ENCODE measurements around the gene ARHGEF26.

ARHGEF26 gene

GRCh38 chr3:154191520-154191919 lies 70.3 kb downstream of the ARHGEF26 start:
- DNase-seq = no peak
- intact Hi-C loops (cut with DNase I) = no loop called here

- intact Hi-C loops (cut with DNase I) = no loop called here
- no peak for DNase-seq
Observed at GRCh38 chr3:154192225-154192624, 71.0 kb downstream of the ARHGEF26 start.

- DNase-seq = no peak
- intact Hi-C loops (cut with DNase I) = no loop called here
Observed at GRCh38 chr3:154193000-154193615, 71.9 kb downstream of the ARHGEF26 start.

GRCh38 chr3:154194877-154195276 lies 73.7 kb downstream of the ARHGEF26 start:
- intact Hi-C loops (cut with DNase I) = no loop called here
- no peak for DNase-seq

DNA sequence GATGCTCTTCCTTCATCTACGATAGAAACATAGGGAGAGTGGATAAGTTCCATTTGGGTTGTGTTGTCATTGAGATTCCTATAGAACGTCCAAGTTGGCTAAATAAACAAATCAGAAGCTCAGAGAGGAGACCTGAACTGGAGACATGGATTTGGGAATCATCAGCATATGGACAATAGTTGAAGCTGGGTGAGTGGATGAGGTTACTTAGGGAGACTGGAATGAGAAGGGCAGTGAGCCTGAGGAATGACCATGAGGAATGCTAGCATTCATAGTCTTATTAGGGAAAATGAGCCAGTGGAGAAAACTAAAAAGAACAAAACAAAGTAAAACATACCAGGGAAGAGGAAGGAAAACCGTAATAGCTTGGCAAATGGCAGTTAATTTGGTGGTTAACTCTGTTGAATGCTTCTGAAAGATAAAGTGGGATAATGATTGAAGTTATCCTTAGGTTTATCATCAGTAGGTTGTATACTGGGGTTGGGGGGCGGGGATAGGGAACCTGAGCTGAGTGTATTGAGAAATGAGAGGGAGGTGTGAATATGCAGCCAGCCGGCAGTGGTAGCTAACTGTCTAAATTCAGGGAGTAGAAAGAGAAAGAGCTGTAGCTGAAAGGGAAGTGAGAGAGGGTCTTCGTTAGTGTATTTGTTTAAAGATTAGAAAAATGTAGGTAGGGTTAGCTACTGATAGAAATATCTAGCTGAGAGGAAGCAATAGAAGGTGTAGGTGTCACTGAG lies 74.6 kb downstream of the ARHGEF26 start:
- intact Hi-C loops (cut with DNase I) = no loop called here
- DNase-seq = no peak

DNA sequence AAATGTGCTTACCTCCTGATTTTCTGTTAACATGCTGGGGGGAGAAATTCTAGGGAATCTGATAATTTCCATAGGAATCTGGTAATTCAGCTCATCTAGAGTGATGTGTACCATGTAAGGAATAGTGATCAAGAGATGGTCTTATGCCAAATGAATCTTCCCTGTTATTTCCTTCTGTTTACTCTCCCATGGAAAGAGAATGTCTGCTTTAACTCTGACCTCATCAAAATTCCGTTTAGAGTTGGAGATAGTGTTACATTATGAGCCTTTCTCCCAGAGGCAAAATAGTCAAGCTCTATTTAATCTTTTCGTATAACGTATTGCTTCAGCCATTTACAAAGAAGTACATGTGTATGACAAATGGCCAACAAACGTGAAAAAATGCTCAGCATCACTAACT lies 76.6 kb downstream of the ARHGEF26 start:
- intact Hi-C loops (cut with DNase I) = no loop called here
- no peak for DNase-seq

DNA sequence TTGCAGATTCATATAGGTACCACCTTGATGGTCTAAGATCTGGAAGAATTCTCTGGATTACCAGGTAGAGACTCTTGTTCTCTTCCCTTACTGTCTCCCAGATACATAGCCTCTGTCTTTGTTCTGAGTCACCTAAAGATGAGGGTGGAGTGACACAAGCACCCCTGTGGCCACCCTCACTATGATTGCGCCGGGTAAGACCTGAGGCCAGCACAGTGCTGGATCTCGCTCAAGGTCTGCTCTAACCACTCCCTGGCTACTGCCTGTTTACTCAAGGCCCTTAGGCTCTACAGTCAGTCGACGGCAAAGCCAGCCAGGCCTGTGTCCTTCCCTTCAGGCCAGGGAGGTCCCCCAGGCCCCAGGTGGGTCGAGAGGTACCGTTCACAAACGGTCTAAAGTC lies 88.3 kb downstream of the ARHGEF26 start:
- no peak for DNase-seq
- intact Hi-C loops (cut with DNase I) = no loop called here

DNA sequence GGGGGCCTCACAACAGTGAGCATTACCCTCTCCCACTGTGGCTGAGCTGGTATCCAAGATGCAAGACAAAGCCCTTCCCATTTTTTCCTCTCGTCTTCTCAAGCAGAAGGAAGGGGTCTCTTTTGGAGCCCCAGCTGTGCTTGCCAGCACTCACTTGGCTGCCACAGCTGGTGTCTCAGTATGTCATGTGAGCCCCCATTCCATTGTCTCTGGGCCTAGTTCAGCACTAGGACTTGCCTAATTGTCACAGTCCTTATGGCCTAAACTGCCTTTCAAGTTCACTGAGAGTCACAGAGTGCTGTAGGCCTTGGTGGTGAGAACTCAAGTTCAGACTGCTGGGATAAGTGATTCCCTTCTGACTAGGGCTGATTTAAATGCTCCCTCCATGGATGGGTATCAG lies 89.8 kb downstream of the ARHGEF26 start:
- DNase-seq = no peak
- intact Hi-C loops (cut with DNase I) = no loop called here

GRCh38 chr3:154214306-154214705 lies 93.1 kb downstream of the ARHGEF26 start:
- intact Hi-C loops (cut with DNase I) = no loop called here
- DNase-seq = no peak

GRCh38 chr3:154217671-154218070 lies 96.5 kb downstream of the ARHGEF26 start:
- no peak for DNase-seq
- intact Hi-C loops (cut with DNase I) = no loop called here

DNA sequence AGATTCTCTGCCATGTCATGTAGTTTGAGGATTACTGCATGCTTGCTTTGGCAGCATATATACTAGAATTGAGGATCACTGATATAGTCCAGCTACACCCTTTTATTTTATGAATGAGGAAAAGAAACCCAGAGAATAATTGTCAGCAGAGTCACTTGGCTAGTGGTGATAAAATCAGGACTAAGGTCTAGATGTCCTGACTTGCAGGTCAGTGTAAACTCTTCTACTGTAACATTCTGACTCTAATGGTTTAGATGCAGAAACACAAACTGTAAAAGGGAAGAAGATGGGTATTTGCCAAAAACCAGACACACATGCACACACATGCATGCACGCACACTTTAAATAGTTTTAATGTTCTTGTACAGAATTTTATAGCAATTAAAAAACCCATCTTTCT lies 97.5 kb downstream of the ARHGEF26 start:
- intact Hi-C loops (cut with DNase I) = no loop called here
- no peak for DNase-seq

- DNase-seq = no peak
- intact Hi-C loops (cut with DNase I) = no loop called here
Observed at GRCh38 chr3:154220462-154220861, 99.3 kb downstream of the ARHGEF26 start.

- intact Hi-C loops (cut with DNase I) = no loop called here
- DNase-seq = no peak
Observed at GRCh38 chr3:154223519-154223918, 102.3 kb downstream of the ARHGEF26 start.

DNA sequence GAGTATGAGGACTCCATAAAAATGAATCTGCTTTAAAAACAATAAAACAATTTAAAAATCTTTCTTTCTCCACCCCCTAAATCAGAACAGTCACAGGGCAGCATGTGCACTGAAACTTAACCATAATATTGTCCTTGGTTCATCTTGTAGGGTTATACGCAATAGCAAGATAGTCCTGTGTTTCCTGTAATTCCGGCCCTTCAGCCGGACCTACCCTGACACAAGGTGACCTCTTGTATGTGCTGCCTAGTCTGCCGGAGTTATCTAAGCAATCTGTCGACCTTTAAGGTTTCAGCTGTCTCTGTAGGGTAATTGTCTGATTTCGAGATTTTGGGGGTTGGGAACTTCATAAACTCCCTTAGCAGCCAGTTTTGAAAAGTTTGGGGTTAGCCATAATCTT lies 103.2 kb downstream of the ARHGEF26 start:
- no peak for DNase-seq
- intact Hi-C loops (cut with DNase I) = no loop called here

GRCh38 chr3:154224866-154225265 lies 103.7 kb downstream of the ARHGEF26 start:
- intact Hi-C loops (cut with DNase I) = no loop called here
- DNase-seq = no peak

GRCh38 chr3:154225536-154225935 lies 104.3 kb downstream of the ARHGEF26 start:
- intact Hi-C loops (cut with DNase I) = no loop called here

GRCh38 chr3:154227531-154227930 lies 106.3 kb downstream of the ARHGEF26 start:
- no peak for DNase-seq
- intact Hi-C loops (cut with DNase I) = no loop called here

More at GRCh38 chr3:154225536-154225935, 104.3 kb downstream of the ARHGEF26 start:
- DNase-seq = no peak

- intact Hi-C loops (cut with DNase I) = no loop called here
- DNase-seq = no peak
Observed at GRCh38 chr3:154228561-154229216, 107.5 kb downstream of the ARHGEF26 start.

GRCh38 chr3:154229217-154229590 lies 108.0 kb downstream of the ARHGEF26 start:
- no peak for DNase-seq
- intact Hi-C loops (cut with DNase I) = no loop called here

DNA sequence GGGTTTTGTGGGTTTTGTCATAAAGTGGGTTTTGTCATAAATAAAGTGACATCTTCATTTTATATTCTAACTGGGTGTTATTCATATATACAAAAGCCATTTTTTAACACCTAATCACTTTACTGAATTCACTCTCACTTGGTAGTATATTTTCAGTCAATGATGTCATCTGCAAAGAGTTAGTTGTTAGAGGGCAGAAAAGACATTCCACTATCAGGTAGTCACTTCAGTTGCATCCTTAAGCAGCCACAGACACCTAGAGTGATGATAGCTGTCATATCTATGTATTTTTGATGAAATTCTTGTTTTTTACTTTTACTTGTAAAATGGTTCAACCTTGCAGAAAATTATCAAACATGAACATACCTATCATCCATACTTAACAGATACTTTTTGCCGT lies 114.1 kb downstream of the ARHGEF26 start:
- intact Hi-C loops (cut with DNase I) = no loop called here

GRCh38 chr3:154236331-154236730 lies 115.1 kb downstream of the ARHGEF26 start:
- no peak for DNase-seq
- intact Hi-C loops (cut with DNase I) = no loop called here

More for the DNA sequence above, 114.1 kb downstream of the ARHGEF26 start:
- DNase-seq = no peak

- DNase-seq = no peak
- intact Hi-C loops (cut with DNase I) = no loop called here
Observed at GRCh38 chr3:154240235-154240634, 119.0 kb downstream of the ARHGEF26 start.
